HG03280 (cell line): ENCODE results near the gene VEZT.

Experiments
- ATAC-seq: cut with Tn5 transposase; IDR thresholded peaks from one replicate; pipeline ENCODE4 v1.9.1; 2021; ENCODE audit warnings: mild to moderate bottlenecking, moderate library complexity; ENCODE audit not compliant: unreplicated experiment

The VEZT gene

DNA sequence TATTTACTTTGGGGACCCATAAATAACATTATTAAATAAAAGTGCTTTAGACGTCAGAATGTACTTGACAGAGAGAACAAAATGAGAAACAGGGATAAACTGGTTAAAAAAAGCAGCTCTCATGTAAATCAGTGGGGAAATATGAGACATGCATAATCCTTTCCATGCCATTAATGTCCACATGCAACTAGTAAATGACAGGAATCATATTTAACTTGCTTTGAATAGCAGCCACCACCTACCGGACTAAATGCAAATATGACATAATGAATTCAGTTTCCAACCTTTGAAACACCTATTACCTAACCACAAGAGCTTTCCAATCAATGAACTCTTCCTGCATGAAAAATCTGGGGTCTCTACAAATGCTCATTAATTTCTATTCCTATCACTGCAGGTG lies 20.0 kb upstream of the VEZT start:
- no peak for ATAC-seq

GRCh38 chr12:95198914-95199313 lies 18.7 kb upstream of the VEZT start:
- ATAC-seq: no peak

DNA sequence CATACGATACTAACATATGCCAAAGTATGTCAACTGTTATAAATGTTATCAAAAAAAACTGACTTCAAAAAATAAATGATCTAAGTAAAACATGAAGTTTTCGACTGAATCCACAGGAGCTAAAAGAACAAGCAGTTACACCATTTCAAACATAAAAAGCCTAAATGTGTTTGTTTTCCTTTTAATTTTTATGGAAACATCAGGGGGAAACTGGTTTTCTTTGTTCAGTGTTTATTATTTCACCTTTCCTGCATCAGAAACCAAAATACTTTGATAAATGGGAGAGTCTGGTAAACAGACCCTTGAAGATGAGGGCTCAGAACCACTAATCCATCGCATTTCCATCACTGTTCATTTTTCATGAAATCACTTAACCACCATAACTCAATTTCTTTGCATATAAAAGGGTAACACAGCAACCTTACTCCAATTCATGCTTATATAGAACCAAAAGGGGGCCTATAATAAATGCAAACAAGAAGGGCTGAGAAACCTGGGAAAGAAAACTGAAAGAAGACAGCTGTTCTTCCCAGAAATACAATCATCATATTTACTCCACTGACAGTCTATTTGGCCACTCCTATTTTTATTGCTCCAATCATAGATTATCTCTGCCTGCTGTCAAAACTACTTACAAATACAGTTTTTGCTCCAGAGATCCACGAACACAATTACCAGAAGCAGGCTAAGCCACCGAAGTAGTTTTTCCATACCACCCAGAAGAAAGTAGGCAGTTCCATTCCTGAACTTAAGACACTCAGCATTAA lies 17.3 kb upstream of the VEZT start:
- ATAC-seq: no peak

DNA sequence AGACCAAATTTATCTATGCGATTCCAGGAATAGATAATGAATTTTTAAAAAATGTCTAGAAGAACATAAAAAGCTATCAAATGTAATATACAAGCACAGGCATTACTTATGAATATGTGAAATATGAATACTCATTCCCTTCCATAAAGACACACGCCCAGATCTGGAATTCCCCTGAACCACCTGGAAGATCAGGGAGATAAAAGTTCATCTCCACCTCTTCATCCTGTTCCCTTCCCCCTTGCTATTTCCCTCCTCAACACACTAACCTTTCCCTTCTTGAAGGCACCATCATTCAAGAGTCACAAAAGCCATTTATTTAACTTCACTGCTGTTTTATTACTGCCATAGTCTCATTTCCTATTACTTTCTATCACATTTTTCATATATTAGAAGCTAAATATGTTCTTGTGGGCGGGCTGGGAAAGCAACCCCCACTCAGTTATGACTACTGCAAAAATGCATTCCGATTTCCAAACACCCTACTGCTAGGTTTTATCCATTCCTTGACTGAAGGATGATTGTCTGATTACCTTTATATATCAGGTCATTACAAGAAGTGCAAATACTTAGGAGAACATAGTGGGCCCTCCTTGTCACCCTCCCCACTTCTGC lies 16.4 kb upstream of the VEZT start:
- ATAC-seq: no peak

- ATAC-seq: no peak
Measured at GRCh38 chr12:95202691-95203486, 14.7 kb upstream of the VEZT start.

DNA sequence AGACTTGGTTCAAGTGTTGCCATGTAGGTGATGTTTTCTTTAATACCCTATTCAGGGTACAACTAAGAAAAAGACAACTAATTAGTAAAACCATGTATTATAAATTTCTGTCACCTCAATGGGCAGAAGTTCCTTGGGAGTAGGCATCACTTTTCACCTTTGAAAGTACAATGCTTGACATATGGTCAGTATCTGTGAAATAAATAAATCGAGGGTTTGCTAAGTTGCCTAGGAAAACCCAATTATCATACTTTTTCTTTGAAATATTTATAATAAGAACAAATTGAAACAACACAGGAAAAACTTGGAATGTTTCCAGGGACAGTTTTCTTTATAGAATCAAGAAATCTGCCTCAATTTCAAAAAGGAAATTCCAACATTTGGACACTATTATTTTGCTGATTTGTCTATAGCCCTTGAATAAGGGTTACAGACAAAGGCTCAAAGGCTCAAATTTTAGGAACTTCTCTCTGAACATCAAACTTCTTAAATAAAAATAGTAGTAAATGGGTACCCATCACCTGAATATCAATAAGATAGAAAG lies 14.0 kb upstream of the VEZT start:
- no peak for ATAC-seq

GRCh38 chr12:95204141-95204866 lies 13.3 kb upstream of the VEZT start:
- no peak for ATAC-seq

- no peak for ATAC-seq
Measured at GRCh38 chr12:95205016-95205624, 12.5 kb upstream of the VEZT start.

- no peak for ATAC-seq
Measured at GRCh38 chr12:95205685-95206084, 11.9 kb upstream of the VEZT start.

GRCh38 chr12:95206916-95207315 lies 10.7 kb upstream of the VEZT start:
- ATAC-seq: no peak

- ATAC-seq: no peak
Measured at GRCh38 chr12:95207407-95207806, 10.2 kb upstream of the VEZT start.

GRCh38 chr12:95208678-95209077 lies 8.9 kb upstream of the VEZT start:
- ATAC-seq: no peak

- no peak for ATAC-seq
Measured at GRCh38 chr12:95212586-95212985, 5.0 kb upstream of the VEZT start.

- no peak for ATAC-seq
Measured at GRCh38 chr12:95213119-95213518, 4.5 kb upstream of the VEZT start.

DNA sequence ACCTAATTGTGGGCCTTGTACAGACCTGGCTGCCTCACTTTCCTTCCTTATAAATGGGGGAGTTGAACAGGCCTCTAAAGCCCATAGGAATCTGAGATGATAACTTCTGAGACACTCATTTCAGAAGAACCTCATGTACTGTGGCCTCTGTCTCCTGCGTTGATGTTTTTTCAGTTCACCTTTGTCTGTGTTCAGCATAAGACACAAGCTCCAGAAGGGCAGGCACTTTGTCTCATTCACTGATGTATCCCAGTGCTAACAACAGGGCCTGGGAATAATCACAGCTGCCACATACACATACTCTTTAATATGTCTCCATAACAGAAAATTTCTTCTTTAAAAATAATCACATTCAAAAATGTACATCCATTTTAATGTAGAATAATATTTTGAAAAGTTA lies 3.7 kb upstream of the VEZT start:
- no peak for ATAC-seq

DNA sequence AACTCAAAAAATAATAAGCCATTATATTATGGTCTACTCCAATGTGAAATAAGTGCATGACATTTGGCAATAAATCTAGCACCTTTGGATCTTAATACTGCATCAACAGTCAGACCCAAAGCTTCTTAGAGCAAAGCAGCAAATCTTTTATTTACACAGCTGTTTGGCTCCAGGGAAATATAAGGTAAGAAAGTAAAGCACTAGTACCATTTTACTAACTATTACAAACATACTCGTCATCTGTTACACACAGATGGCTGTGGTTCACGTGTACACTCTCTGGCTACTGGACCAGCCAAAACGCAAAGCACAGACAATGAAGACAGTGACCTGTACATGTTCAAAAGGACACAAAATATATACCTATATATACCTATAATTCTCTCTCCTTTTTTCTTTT lies 3.1 kb upstream of the VEZT start:
- ATAC-seq: no peak

DNA sequence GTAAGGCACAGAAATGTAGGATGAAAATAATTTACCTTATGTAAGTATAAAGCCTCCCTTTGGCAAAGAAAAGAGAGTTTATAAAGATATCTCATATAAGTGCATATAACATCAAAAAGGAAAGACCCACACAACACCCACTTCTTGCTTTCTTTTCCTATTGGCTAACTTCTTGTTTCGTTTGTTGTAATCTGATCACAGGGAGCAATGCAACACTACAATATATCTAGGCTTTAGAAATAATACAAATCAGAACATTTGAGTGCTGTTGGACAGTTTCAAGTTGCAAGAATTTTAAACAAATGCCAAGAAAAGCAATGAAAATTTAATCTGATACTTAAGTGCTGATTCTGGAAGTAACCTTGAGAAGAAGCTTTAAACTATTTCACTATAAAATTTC lies 1.7 kb upstream of the VEZT start:
- ATAC-seq: no peak

DNA sequence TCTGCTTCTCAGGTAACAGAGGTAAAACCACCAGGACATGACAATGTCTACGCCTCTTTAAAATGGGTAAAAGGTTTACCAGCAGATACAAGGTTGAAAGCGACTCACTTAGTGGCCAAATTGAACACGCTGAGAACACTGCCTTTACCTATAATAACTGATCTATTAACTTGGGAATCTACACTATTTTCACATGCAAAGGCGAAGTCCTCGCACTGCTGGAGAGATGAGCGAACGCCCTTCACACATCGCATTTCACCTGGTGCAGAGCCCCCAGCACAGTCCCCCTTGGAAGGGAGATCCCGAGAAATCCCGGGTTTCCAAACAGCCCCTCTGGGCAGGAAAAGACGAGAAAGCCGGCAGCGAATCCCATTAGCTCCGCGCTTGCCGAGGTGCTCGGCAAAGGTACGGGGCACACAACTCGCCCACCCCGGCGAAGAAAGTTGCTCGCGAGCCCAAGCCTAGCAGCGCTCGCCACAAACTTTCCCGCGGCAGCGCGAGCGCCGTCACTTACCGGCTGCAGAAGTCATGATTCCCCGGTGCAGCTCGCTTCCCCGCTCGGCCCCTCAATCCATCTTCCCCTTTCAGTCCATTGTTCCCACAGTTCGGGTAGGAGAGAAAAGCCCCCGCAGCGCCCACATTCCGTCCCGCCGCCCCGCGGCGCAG lies 763 bp upstream of the VEZT start:
- ATAC-seq: peak; percentile 28

- ATAC-seq: peak; percentile 0
Measured at GRCh38 chr12:95218150-95219133, 835 bp downstream of the VEZT start.
